Inferior parietal cortex (tissue), 1 donor: ENCODE measurements around the gene BTN3A1.
"Not testable (repeated sequence)": the region's sequence is repeated elsewhere in the genome, so short reads cannot be mapped to it uniquely, and the experiment has no call there.

Experiments used
- DNase-seq: peaks from one replicate; pipeline ENCODE4 v3.0.0-alpha.2; 2016; ENCODE audit errors: extremely low spot score

BTN3A1 gene

DNA sequence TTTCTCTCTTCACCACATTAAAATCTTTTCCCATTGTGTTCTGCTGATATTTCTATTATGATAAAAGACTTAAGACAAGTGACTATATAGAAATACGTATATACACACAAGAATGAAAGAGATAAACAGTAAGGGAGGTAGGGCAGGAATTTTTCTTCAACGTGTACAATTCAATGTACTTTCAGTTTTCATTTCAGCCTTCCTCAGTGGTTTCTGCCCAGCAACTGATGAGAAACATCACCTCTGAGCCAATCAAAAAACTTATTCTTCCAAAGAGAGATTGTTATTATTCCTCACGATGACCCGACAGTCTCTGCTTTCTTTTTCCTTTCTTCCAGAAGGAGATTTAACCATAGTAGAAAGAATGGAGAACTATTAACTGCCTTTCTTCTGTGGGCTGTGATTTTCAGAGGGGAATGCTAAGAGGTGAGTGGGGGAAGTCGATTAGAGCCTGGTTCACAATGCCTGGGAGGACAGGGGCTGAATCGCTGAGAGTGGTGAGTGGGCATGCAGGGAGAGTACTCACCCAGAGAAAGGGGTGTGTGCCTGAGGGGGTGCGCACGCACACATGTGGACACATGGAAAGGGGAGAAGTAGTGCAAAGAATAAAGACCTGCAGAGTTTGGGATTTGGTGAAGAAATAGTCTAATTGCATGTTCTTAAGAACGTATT is at the start of gene BTN3A1:
Gene BTN3A1 (plus strand): TSS at position 289 of the 672 bp plus-strand sequence. CDS start 3,289 bp downstream, outside the sequence.
- peak; percentile 92 for DNase-seq

DNA sequence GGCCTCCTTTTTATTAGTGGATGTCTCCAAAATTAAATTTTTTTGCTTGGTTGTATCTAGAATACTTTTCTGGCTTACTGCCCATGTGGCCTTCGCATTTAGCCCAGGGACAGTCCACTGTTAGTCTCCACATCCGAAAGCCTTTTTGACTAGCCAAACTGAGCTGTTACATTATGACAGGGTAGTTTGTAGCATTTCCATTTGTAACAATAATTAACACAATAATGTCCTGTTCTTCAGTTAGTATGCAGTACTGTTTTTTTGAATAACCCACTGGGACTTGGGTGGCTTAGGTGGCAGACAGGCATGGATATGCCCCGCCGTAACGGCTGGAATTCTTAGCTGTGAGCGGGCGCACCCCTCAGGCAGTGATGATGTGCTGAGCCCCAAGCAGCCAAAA is 49.8 kb upstream of the BTN3A1 start:
- DNase-seq = no peak

DNA sequence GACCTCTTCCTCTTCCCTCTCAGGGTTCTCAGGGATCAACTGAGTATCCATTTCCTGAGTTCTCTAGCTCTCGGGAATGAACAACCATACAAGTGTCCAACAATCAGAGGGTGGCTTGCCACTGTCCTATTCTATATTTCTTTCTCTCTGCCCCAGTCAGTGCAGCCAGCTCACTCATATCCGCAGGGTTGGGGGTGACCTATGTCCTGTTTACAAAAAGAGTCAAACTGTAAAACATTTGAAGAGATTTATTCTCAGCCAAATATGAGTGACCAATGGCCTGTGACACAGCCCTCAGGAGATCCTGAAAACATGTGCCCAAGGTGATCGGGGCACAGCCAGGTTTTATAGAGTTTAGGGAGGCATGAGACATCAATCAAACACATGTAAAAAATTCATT is 47.9 kb upstream of the BTN3A1 start:
- no peak for DNase-seq

DNA sequence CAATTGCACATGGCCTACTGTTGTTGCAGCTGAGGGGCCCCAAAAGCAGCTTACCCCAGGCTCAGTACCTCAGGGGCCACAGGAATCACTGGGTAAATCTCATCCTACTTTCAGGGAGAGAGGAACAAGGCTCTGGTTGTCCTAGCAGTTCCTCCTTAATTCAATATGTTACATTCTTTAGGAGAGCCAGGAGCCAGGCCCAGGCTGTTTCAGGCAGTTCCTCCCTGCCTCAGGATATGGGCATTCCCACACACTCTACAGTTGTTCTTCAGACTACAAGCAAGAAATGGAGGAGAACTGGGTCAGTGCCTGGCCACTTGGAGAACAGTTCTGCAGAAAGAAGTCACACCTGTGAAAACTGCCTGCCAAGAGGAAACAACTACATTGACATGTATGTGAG is 46.7 kb upstream of the BTN3A1 start:
- no peak for DNase-seq

DNA sequence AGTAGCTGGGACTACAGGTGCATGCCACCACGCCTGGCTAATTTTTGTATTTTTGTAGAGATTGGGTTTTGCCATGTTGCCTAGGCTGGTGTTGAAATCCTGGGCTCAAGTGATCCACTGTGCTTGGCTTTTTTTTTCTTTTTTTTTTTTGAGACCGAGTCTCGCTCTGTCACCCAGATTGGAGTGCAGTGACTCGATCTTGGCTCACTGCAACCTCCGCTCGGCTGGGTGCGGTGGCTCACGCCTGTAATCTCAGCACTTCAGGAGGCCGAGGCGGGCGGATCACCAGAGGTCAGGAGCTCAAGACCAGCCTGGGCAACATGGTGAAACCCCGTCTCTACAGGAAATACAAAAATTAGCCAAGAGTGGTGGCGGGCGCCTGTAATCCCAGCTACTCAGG is 44.5 kb upstream of the BTN3A1 start:
- not testable (repeated sequence) for DNase-seq

DNA sequence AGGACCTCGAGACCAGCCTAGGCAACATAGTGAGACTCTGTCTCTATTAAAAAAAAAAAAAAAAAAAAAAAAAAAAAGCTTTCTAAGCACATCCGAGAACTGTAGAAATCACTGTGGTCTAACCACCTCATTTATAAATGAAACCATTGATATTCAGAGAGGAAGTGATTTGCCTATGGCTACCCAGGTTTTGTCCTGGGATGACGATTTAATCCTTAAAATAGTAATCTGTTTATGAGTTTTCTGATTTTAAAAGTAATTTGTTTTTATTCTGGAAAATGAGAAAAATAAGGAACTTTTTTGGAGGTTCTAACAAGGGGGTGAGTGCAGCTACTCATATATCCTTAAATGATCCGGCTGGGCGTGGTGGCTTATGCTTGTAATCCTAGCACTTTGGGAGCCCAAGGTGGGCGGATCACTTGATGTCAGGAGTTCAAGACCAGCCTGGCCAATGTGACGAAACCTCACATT is 43.5 kb upstream of the BTN3A1 start:
- DNase-seq = no peak

DNA sequence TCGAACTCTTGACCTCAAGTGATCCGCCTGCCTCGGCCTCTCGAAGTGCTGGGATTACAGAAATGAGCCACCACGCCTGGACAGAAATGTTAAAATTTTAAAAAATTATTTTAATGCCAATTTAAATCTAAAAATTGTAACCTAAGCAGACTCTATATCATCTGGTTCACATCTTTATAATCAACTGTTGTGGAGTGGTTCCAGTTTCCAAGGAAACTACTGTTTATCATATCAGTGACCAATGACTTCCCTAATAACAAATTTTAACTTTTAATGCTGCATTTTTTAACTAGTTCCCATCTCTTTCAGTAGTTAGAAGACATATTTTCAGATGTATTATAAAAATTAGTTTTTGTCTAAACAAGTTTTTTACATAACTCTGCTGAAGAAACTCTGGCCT is 42.3 kb upstream of the BTN3A1 start:
- no peak for DNase-seq

DNA sequence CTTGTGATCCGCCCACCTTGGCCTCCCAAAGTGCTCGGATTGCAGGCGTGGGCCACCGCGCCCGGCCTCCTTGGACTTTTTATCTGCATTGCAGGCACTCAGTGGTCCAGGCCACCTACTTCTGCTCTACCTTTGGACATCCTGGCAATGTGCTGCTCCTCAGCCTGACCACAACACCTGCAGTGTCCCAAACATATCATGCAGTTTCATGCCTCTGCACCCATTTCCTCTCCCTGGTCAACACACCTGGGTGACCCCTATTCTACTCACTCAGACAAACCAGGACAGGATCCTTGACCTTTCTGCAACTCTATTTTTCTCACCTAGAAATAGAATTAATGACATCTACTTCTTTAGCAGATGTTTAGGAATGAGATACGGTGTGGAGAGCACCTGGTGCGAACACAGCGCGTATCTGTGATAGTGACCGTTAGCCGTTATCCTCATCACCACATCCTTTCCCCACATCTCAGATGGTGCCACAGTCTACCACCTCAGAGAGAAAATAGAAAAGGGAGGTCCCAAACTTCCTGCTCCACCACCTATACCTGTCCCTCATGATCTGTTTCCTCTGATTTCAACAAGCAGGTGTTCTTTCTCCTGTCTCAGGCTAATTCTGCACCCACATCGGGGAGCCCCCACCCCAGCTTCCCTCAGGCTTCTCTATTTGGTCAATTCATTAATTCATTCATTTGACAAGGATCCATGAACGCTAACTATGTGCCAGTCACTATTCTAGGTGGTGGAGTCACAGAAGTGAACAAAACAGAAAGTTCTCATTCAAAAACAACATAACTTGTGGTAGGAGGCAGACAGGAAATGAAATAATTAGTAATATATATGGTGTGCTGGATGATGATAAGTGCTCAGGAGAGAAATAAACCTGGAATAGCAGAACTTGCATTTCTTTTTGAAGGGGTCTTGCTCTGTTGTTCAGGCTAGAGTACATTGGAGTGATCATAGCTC is 41.3 kb upstream of the BTN3A1 start:
- no peak for DNase-seq

DNA sequence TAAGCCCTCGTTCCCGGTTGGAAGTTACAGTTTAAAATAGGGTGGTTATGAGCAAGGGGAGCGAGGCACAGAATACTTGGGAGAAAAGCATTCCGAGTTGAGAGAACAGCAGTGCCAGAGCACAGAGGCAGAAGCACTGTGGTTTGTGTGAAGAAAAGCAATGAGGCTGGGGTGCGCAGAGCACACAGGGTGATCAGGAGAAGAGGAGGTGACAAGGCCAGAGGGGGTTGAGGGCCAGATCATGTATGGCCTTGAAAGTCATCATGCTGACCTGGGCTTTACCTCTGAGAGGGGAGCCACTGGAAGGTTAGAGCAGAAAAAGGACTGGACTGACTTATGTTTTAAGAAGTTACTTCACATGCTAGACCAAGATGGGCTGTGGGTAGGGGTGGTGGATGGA is 40.5 kb upstream of the BTN3A1 start:
- DNase-seq = no peak

DNA sequence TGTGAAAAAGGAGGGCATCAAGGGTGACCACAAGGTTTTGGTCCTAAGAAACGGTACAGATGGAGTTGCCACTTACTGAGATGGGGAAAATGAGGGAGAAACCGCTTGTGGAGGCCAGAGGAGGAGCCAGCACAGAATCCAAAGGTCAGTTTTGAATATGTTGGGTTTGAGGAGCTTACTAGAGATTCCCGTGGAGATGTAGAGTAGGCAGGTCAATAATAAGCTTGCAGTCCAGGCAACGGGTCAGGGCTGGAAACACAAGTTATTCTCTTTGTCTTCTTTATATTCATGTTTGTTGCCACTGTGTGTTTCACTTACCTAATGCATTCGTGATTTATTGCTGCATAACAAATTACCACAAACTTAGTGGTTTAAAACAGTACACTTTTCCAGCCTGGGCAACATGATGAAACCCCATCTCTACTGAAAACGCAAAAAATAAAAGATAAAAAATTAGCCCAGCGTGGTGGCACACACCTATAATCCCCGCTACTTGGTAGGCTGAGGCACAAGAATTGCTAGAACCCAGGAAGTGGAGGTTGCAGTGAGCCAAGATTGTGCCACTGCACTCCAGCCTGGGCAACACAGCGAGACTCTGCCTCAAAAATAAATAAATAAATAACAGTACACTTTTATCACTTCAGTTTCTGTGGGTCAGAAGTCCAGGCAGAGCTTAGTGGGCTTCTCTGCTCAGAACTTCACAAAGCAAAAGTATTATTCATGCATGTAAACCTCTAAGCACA is 39.8 kb upstream of the BTN3A1 start:
- no peak for DNase-seq

DNA sequence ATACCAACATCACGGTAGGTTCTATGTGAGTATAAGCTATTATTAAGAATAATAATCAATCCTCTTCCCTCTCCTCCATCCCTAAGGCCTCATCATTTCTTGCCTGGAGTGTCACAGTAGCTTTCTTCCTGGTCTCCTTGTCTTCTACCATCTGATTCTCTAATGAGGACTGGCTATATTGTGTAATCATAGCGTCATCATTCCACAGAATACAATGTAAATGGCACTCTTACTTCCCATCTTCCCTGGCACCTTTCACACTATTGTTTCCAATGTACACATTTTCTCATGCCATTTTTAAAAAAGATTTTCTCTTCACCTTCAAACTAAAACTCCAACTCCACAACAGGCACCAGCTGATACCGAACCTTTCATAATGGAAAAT is 39.2 kb upstream of the BTN3A1 start:
- DNase-seq = no peak

DNA sequence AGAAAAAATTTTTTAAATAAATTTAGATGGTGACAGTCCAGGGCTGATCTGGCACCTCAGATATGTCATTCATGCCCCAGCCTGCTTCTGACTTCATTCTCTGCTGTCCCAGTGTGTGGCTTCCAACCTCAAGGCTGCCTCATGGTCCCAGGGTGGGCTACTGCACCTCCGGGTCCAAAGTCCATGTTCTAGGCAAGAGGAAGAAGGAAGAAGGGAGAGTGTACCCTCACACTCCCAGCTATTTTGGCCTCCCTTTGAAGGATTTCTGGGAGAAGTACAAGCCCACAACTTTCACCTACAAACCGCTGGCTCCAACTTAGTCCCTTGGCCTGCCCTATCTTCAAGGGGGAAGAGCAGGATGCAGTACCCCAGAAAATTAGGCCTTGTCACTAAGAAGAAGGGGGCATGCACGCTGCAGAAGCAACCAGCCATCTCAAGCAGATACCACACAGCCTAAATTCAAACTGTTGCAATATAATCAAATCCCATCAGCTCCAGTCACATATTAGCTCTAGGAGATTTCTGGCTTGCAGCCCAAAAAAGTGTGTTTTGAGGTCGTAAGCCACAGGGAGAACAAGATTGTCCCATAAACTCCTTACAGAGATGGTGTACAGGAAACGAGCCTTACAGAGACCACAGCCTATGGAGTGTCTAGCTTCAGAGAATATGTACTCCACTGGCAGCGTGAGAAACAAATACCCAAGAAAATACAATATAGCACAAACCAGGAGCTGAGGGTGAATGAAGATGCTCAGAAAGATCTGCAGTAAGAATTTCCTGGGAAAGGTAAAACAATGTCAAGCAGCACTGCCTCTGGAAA is 38.0 kb upstream of the BTN3A1 start:
- peak; percentile 29 for DNase-seq

DNA sequence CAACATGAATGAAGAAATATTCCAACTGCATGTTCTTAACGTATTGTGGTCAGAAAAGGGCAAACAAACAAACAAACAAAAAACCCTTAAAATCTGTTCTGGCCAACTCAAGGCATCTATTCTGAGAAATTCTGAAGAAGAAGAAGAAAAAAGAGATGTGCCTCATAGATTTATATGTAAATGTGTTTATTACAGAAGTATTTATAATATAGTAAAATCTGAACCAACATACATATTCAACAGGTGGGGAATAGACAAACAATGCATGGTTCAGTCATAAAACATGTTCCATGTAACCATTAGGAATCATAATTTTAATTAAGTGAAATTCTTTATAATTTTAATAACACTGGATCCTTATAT is 36.5 kb upstream of the BTN3A1 start:
- DNase-seq = no peak

DNA sequence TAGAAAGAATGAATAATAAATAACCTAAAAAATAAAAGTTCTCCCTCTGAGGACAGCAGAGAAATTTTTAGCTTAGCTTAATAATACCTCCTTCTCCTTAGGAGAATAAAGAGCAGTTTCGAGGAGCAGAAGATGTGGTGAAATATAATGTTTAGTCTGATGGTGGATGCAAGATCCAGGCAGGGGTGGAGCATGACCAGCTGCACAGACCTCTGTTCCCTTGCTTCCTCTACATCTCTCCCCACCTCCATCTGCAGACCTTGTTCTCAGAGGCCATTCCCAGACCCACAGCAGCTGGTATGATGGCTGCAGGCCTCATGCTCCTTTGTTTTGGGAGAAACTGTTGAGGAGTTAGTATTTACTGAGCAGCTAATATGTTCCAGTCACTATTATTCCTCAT is 35.6 kb upstream of the BTN3A1 start:
- no peak for DNase-seq

DNA sequence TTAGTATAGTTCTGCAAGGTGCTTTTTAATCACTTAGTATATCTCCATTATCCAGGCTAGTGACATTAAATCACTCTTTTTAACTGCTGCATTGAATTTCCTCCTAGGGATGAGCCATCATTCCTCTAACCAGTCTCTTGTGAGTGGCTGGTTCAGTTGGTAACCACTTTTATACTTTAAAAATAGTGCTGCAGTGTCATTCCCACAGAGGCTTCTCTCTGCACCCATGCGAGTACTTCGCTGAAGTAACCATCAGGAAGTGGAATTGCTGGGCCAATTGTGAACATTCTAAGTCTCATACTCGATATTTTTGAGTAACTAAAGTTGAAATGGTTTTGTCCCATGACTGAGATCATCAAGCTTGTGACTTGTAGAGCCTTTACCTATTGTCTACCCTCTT is 35.0 kb upstream of the BTN3A1 start:
- DNase-seq = no peak

DNA sequence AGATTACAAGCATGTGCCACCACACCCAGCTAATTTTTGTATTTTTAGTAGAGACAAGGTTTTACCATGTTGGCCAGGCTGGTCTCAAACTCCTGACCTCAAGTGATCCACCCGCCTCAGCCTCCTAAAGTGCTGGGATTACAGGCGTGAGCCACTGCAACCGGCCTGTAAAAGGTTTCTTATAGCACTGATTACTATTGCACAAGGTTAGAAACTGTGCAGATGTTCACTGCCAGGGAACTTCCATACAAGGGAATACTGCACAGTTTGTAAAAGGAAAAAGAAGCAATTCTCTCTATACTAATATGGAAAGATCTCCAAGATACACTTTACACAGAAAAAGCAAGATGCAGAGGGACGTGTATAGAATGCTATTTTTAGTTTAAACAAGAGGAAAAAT is 30.3 kb upstream of the BTN3A1 start:
- DNase-seq = not testable (repeated sequence)

DNA sequence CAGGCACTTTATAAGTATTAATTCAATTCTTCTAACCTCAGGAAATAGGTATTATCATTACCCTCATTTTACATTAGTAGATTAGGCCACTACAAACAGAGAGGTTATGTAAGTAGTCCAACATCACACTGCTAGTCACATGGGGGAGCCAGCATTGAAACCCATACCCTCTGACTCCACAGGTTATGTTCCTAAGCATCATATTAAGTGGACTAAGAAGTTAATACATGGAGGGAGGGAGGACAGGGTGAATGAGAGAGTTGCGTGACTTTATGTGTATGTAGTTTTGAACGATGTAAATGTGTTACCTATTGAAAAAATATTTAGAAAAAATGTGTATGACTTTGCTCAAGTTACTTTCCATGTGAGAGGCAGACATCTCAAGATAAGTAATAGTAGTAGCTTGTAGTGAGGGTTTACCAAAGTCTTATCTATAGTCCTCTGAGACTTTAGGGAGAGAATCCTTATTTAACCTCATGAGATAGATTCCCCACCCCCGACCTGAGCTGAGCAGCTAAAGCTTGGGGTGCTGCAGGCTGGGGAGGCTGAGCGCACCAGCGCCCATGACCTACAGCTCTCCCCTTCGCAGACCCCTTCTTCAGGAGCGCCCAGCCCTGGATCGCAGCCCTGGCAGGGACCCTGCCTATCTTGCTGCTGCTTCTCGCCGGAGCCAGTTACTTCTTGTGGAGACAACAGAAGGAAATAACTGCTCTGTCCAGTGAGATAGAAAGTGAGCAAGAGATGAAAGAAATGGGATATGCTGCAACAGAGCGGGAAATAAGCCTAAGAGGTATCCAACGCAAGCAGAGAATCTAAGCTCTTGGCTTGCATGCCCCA is 29.5 kb upstream of the BTN3A1 start:
- DNase-seq = no peak

DNA sequence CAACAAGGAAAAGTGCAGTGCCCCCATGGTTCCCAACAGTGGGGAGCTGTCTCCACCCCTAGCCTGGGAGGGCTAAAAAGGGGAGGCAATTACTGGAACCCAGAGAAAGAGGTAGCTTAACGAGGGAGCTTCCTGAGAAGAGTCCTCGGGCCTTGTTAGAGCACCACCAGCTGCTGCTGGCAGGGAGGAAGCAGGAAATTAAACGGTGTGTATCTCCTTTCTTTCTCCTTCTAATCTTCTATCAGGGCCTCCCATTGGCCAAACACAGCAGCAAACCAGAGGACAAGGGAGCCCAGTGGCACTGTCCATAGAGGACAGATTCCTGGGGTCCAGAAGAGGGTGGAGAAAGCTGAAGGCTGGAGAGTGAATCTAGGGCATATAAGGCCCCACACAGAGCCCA is 26.8 kb upstream of the BTN3A1 start:
- DNase-seq = no peak

DNA sequence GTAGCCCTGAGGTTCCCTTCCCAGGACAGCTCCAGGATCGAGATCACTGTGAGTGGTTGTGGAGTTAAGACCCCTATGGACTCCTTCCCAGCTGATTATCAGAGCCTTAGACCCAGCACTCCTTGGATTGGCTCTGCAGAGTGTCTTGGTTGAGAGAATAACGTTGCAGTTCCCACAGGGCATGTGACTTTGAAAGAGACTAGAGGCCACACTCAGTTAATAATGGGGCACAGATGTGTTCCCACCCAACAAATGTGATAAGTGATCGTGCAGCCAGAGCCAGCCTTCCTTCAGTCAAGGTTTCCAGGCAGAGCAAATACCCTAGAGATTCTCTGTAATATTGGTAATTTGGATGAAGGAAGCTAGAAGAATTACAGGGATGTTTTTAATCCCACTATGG is 24.4 kb upstream of the BTN3A1 start:
- DNase-seq = no peak

DNA sequence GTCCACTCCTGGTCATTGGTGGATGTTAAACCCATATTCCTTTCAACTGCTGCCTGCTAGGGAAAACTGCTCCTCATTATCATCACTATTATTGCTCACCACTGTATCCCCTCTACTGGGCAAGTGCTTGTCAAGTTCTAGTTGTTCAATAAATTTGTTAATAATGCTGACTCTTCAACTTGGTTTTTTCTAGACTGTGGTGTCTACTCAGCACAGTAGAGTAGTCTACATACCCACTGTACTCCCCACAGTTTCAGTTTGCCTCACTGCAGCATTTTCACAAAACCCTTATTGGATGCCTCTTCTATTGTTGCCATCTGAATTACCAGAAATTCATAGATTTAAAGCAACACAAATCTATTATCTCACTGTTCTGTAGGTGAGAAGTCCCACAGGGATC is 23.9 kb upstream of the BTN3A1 start:
- DNase-seq = not testable (repeated sequence)

DNA sequence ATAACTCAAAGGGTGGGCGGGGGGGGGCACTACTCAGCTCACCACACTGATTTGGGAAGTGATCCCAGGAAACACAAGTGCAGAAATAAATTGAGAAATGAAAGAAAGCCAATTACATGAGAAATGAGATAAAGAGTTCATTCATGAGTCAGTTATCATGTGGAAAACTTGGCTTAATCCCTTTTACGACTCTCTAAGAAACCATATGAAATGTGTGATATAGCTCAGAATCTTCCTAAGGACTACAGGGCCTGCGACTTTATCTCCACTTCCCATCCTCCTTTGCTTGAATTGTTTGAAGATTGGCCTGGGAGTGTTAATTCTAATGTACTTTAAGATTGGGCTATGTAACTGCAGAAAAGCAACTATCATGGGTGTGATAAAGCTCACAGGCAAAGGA is 22.8 kb upstream of the BTN3A1 start:
- DNase-seq = no peak
